RWPE2 (cell line): ENCODE data around the gene N4BP2.
A peak's percentile ranks its signal among the peaks of the same experiment; 100 is the strongest.
"Not testable (repeated sequence)": the region's sequence is repeated elsewhere in the genome, so short reads cannot be mapped to it uniquely, and the experiment has no call there.

Source experiments
- ATAC-seq: fragments of 200-7000 bp; cut with Tn5 transposase; 3 replicates; pipeline ENCODE4 v1.9.1; 2021; ENCODE audit warnings: low read depth
- DNase-seq: peaks from one replicate; pipeline ENCODE4 v3.0.0-alpha.2; 2020; ENCODE audit warnings: low spot score
- H3K27ac ChIP-seq: fragments of 450-650 bp; 2 replicates; pipeline ENCODE4 v1.5.1; 2017; ENCODE audit warnings: mild to moderate bottlenecking; ENCODE audit not compliant: poor library complexity, severe bottlenecking
- H3K27me3 ChIP-seq: fragments of 250-450 bp; sonication (Bioruptor Pico); 2 replicates; pipeline ENCODE4 v1.5.1; 2021; ENCODE audit warnings: mild to moderate bottlenecking, moderate library complexity; ENCODE audit not compliant: insufficient read depth, poor library complexity, severe bottlenecking
- H3K36me3 ChIP-seq: fragments of 250-450 bp; sonication (Bioruptor Pico); 2 replicates; pipeline ENCODE4 v1.5.1; 2020; ENCODE audit warnings: low read depth, mild to moderate bottlenecking, moderate library complexity
- H3K4me1 ChIP-seq: fragments of 250-450 bp; sonication (Bioruptor Pico); 2 replicates; pipeline ENCODE4 v1.5.1; 2021; ENCODE audit warnings: mild to moderate bottlenecking, moderate library complexity; ENCODE audit not compliant: insufficient read depth, poor library complexity, severe bottlenecking
- H3K4me3 ChIP-seq: fragments of 250-450 bp; sonication (Bioruptor Pico); 2 replicates; pipeline ENCODE4 v1.5.1; 2021; ENCODE audit warnings: mild to moderate bottlenecking, moderate library complexity; ENCODE audit not compliant: severe bottlenecking
- H3K9me3 ChIP-seq: fragments of 250-450 bp; sonication (Bioruptor Pico); 2 replicates; pipeline ENCODE4 v1.5.1; 2021; ENCODE audit warnings: mild to moderate bottlenecking, moderate library complexity; ENCODE audit not compliant: severe bottlenecking
- TF ChIP-seq, protein P1 (sequence below): fragments of 450-650 bp; IDR thresholded peaks from one replicate; pipeline ENCODE4 v1.5.1; 2017; ENCODE audit warnings: mild to moderate bottlenecking, moderate library complexity; ENCODE audit not compliant: poor library complexity, severe bottlenecking

Gene N4BP2

DNA sequence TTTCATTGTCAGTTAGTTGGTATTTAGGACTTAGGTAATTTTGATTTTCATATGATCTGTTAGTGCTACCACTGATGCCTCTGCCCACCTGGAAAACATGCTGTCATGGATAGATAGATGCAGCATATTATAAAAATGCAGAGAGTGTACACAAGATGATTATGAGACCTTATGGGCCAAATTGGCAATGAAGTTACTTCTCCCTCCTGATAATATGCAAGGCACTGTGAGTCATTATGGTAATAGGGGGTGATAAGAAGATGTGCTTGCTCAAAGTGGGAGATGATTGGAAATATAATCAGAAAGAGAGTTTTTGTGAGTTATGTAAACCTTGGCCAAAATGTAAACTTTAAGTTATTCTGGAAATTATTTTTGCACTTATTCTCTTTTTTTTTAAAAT, 83.5 kb downstream of the N4BP2 start:
- H3K4me3 ChIP-seq = no peak overlapping the region
- TF ChIP-seq, protein P1, sequence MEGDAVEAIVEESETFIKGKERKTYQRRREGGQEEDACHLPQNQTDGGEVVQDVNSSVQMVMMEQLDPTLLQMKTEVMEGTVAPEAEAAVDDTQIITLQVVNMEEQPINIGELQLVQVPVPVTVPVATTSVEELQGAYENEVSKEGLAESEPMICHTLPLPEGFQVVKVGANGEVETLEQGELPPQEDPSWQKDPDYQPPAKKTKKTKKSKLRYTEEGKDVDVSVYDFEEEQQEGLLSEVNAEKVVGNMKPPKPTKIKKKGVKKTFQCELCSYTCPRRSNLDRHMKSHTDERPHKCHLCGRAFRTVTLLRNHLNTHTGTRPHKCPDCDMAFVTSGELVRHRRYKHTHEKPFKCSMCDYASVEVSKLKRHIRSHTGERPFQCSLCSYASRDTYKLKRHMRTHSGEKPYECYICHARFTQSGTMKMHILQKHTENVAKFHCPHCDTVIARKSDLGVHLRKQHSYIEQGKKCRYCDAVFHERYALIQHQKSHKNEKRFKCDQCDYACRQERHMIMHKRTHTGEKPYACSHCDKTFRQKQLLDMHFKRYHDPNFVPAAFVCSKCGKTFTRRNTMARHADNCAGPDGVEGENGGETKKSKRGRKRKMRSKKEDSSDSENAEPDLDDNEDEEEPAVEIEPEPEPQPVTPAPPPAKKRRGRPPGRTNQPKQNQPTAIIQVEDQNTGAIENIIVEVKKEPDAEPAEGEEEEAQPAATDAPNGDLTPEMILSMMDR = no peak
- ATAC-seq = no peak

DNA sequence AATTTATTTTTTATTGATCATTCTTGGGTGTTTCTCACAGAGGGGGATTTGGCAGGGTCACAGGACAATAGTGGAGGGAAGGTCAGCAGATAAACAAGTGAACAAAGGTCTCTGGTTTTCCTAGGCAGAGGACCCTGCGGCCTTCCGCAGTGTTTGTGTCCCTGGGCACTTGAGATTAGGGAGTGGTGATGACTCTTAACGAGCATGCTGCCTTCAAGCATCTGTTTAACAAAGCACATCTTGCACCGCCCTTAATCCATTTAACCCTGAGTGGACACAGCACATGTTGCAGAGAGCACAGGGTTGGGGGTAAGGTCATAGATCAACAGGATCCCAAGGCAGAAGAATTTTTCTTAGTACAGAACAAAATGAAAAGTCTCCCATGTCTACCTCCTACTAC, 83.9 kb downstream of the N4BP2 start:
- H3K4me1 ChIP-seq, ATAC-seq, DNase-seq, H3K36me3 ChIP-seq, H3K9me3 ChIP-seq, H3K27me3 ChIP-seq, H3K27ac ChIP-seq, H3K4me3 ChIP-seq: not testable (repeated sequence)

More for the DNA sequence above, 83.5 kb downstream of the N4BP2 start:
- H3K36me3 ChIP-seq = peaks cover 6% of the 10 kb centered on the region; the same call in 1 of the 2 replicates
- no peak for DNase-seq
- H3K27ac ChIP-seq = no peak overlapping the region
- no peaks in the 10 kb centered on the region for H3K4me1 ChIP-seq
- no peaks in the 10 kb centered on the region for H3K27me3 ChIP-seq
- no peaks in the 10 kb centered on the region for H3K9me3 ChIP-seq

DNA sequence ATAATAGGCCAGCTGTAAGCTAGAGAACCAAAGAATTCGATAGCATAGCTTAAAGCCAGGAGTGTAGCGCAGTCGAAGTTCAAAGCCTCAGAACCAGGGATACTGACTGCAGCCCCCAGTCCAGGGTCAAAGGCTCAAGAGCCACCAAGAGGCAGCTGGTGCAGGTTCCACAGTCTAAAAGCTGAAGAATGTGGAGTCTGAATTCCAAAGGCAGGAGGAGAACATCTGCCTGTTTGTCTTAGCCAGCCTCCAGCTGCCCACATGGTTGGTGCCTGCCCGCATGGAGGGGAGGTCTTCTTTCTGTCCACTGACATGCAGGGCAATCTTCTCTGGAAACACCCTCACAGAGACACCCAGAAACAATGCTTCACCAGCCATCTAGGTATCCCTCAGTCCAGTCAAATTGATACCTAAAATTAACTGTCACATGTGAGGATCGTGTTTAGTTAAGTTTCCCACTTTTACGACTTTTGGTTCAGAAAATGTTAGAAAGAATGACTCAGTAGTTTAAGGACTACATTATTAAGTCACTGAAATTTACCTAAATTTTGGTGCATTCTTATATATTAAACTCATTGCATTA, 87.4 kb downstream of the N4BP2 start:
- ATAC-seq = no peak

DNA sequence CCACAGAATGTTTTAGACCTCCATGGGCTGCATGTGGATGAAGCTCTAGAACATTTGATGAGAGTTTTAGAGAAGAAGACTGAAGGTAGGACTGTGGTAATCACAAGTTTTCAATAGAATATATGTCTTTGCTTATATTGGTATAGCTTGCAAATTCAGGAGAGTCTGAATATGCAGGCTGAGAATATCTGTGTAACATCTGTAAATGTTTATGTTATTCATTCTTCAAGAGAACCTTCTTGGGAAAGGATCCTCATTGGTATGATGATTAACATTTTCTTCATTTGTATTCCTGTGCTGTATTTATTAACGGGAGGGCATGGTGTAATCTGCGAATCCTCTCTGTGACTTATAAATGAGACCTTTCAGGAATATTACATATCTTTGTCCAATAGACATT, 88.1 kb downstream of the N4BP2 start:
- no peaks in the 10 kb centered on the region for H3K9me3 ChIP-seq
- ATAC-seq (no peak), DNase-seq (no peak)
- no peak overlapping the region for H3K4me3 ChIP-seq
- no peaks in the 10 kb centered on the region for H3K27me3 ChIP-seq
- TF ChIP-seq, protein P1 = no peak
- no peak overlapping the region for H3K27ac ChIP-seq
- no peaks in the 10 kb centered on the region for H3K36me3 ChIP-seq
- no peaks in the 10 kb centered on the region for H3K4me1 ChIP-seq

More for the DNA sequence above, 87.4 kb downstream of the N4BP2 start:
- Histone ChIP-seq H3K27ac (no peak overlapping the region), H3K4me3 (no peak overlapping the region), H3K36me3 (no peaks in the 10 kb centered on the region), H3K9me3 (no peaks in the 10 kb centered on the region), H3K4me1 (no peaks in the 10 kb centered on the region), H3K27me3 (no peaks in the 10 kb centered on the region)
- TF ChIP-seq, protein P1 = no peak
- no peak for DNase-seq

DNA sequence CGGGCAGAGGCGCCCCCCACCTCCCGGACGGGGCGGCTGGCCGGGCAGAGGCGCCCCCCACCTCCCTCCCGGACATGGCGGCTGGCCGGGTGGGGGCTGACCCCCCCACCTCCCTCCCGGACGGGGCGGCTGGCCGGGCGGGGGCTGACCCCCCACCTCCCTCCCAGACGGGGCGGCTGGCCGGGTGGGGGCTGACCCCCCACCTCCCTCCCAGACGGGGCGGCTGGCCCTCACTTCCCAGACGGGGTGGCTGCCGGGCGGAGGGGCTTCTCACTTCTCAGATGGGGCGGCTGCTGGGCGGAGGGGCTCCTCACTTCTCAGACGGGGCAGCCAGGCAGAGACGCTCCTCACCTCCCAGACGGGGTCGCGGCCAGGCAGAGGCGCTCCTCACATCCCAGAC, 90.8 kb downstream of the N4BP2 start:
- H3K9me3 ChIP-seq, ATAC-seq, H3K36me3 ChIP-seq, H3K4me3 ChIP-seq, H3K27me3 ChIP-seq, H3K27ac ChIP-seq, DNase-seq, H3K4me1 ChIP-seq: not testable (repeated sequence)

DNA sequence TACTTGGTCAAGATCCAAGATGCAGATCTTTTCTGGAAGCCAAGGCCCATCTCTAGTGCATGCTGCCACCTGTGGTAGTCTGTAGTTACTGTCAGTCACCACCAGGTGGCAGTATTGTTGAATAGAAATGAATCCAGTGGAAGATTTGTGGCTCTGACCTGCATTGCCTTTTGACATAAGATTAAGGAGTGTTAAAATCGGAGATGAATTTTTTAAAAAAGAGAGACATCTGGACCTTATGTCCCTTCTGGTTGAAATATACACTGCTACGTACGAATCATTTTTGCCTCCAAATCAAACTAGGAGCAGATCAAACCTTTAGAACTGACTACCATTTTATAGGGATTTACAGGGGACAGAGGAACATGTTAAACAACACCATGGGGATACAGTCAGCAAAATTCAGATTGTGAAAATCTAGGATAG, 93.3 kb downstream of the N4BP2 start:
- H3K27ac ChIP-seq = no peak overlapping the region
- H3K36me3 ChIP-seq = no peaks in the 10 kb centered on the region
- H3K9me3 ChIP-seq = no peaks in the 10 kb centered on the region
- no peaks in the 10 kb centered on the region for H3K4me1 ChIP-seq
- DNase-seq = no peak
- ATAC-seq = peak; percentile 51; the same call in 1 of the 3 replicates
- H3K4me3 ChIP-seq = no peak overlapping the region
- TF ChIP-seq, protein P1 = peak; percentile 86
- H3K27me3 ChIP-seq = no peaks in the 10 kb centered on the region
